HG03520 (cell line): Measurements from ENCODE around the gene COQ8B.

ENCODE experiments used
- ATAC-seq: cut with Tn5 transposase; IDR thresholded peaks from one replicate; pipeline ENCODE4 v1.9.1; 2021; ENCODE audit warnings: mild to moderate bottlenecking, moderate library complexity; ENCODE audit not compliant: unreplicated experiment

COQ8B gene

DNA sequence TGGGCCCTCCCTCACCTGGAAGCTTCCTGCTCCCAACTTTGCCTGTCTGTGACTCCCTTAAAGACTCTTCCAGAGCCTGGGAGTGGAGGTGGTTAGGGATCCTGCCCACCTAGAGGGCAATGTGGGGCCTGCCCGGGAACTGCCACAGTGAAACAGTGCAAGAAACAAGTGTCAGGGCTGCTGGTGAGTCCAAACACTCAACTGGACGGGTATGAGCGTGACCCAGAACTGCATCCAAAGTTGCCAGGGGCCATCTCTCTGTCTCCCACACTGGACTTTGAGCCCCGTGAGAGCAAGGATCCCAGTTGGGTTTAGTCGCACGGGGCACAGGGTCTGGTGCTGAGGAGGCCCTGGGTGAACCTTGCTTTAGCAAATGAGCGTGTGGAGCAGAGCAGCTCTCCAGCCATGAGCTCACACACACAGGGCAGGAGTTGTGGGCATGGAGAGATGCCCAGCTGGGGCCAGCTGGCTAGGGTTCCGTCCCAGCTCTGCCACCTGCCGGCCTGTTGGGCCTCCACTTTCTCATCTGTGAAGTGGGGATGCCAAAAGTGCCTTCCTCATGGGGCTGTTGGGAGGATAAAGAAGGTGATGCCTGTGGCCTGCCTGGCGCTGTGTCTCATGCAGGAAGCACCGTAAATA, 23.4 kb downstream of the COQ8B start:
- no peak for ATAC-seq

DNA sequence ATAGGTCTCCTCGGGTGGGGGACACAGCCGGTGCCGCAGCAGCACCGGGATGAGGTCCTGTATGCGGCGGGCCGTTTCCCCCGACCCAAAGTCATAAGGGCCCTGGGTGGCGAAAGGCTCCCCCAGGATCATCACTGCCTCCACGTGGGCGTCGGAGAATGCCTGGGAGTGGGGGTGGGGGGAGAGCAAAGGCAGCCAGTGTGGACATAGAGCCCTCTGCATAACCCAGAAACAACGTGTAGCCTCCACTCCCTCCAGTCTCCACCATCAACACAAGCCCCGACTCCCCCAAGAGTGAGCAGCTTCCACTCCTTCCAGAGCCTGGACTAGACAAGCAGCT, 24.5 kb downstream of the COQ8B start:
- ATAC-seq = no peak

DNA sequence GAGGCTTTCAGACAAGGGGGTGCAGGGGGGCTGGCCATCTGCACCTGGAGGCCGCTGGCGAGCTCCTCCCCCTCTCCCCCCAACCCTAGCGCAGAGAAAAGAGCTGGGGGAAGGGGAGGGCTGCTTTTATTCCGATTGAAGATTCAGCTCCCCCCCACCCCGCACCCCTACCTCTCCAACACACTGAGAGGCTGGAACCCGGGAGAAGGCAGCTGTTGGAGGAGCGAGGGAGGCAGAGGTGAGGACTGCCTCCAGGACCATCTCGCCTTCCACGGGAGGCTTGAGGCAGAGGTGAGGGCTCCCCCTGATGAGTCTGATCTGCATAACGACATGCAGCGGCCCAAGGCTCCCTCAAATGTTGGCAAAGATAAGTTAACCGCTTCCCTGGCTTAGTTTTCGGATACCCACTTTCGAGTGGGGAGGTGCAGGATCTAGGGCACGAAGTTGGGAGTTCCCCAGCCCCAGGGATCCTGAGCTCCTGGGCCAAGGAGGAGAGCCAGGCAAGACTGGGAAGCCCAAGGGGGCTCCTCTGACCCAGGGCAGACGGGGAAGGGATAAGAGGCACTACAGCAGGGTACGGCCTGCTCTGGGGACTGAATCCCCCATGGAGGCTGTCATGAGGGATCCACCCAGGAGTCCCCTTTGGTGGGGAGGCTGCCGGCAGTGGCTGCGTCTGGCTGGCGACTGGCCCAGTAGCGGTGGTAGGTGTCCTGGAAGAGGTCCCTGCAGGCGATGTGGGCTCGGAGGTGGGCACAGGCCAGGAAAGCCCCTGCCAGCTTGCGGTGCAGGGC, 25.1 kb downstream of the COQ8B start:
- ATAC-seq = no peak

DNA sequence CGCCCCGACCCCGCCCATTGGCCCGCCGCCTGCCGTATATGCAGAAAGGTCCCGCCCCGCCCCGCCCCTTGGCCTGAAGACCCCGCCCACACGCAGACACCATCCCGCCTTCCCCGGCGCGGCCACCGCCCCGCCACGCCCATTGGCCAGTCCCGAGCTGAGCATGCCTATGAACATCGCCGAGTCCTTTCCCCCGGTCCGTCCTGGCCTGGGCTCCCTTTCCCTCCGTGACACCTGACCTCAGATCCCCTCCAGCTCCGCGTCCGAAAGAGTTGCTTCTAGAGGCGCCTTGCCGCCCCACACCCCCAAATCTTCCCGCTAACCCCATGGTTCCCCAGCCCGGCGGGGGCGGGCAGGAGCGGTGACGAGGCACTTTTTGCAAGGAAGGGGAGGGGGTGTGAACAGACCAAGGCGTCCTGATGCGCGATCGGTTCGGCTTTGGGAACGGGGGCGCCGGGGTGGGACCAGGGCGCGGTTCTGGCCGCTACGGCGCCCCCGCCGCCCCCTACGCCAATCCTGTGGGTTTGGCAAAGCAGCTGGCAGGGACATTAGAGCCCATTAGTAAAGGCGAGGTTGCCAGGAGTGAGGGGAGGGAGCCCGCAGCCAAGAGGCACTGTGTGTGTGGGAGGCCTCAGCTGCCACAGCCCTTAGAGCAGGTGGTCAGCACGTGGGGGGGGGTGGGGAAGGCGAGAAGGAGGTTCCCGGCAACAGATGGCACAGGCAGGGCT, 25.8 kb downstream of the COQ8B start:
- peak; percentile 54 for ATAC-seq

DNA sequence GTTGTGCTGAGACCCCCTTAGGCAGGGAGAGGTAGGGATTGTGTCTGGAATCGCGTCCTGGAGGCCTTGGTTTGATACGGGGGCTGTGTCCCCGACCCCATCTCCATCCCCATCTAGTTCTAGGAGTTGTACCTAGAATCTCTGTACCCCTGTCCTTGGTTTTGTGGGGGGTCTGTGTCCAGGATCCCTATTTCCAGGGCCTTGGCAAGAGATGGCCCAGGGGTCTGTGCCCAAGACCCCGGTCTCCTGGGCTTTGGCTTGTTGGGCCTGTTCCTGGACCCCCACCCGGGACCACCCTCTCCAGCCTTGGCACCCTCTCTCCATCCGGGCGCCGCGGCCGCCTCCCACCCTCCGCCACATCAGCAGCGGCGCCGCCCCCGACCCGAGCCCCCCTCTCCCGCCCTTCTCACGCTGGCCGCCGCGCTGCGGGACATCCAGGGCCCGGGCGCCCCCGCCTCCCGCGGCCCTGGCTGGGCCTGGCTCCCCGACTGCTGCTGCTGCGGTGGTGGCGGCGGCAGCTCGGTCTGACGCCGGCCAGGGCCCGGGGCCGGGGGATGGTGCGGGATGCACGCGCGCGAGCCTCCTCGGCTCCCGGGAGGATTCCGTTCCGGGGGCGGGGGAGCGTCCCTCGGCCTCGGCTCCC, 26.5 kb downstream of the COQ8B start, which contains the start of gene NUMBL:
Gene NUMBL (minus strand): TSS at position 602 of the 643 bp plus-strand sequence. CDS start 168 bp downstream, at position 434.
- no peak for ATAC-seq

DNA sequence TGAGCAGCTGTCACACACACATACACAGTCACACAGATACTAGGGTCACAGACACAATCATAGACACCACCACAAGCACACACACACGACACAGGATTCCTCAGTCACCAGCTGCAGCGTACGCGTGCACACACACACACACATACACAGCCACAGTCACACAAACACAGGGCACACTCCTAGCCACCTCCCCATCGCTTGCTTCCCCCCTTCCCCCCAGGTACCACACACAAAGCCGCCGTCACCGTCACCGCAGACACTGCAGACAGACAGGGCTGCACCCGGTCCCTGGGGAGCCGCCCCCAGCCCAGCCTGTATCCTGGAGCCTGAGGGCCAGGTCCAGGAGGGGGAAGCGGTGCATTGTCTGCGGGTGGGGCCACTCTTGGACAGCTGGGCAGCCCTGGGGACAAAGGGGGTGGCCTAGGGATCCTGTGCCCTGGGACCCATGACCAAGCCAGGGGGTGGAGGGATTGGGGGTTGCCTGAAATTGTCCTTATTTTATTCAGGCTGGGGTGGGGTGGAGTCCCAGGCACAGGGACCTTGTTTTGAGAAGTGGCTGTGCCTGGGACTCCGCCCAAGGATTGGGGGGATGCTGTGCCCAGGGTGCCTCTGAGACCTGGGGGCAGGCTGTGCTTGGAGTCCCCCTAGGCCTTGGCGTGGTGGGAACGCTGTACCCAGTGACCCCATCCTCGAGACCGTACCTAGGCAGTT, 27.2 kb downstream of the COQ8B start:
- no peak for ATAC-seq

DNA sequence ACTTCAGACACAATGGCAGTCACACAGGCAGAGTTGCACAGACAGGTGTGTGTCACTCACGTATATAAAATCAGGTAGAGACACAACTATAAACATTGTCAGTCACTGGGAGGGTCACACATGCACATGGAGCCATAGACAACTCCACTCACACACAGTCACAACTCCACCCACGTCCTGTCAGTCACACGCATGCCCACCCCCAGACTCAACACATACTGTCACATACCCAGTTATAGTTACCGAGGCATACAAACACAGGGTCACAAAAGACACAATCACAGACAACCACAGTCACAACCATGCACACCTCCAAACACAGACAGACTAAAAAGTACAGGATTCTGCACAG, 27.7 kb downstream of the COQ8B start:
- ATAC-seq = no peak

DNA sequence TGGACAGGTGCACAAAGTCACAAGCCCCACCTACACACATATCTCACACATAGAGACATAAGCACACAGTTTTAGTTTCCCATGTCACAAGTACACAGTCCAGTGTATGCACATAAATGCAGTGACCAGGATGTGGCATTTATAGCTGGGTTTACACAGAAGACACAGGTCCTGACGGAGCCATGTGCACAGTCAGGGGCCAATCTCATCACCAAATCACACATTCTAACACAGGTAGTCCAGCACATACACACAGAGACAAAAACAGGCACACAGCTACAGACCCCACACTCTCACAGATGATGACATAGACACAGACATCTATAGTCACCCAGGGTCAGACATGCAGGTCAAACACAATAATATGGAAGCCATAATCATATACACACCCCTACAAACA, 28.4 kb downstream of the COQ8B start:
- no peak for ATAC-seq

DNA sequence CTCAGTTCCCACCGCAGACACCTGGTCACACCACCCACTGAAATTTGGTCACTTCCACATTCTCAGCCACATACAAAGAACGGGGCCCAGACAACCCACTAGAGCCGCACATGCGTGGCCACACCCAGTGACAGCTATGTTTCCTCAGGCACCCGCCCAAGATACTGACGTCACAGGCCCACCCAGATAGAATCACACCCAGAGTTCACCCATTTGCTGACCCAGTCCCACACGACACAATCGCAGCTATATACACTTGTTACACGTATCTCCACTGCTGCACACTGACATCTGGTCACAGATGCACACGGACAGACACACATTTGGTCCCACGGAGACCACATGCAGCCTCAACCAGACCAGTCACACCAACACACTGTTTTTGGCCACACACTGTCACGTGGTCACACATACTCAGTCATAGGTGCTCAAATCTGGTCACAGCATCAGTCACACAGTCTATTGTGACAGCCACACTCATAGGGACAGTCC, 29.1 kb downstream of the COQ8B start:
- no peak for ATAC-seq

DNA sequence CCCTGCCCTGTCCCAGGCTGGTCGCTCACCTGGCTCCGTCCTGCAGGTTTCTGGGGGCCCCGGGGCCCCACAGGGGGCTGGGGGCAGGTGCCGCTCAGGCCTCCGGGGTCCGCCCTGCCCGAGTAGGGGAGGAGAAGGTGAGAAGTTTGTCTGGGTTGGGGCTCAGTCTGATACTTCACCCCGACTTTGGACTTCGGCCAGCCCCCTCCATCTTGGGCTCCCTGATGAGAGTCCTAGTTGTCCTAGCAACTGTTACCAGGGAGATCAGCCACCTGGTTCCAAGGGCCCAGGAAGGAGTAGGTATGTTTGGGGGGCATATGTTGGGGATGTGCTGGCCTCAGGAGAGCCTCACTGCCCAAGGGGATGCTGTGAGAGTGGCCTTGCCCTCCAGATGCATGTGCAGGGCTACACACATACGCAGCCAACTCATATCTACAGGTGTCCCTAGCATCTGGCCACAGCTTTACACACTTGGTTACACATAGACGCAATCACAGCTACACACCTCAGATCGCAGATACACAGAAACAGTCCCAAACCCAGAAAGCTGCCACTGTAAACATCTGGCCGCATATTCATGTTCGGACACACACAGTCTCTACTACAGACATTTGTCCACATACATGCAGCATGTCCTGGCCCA, 29.7 kb downstream of the COQ8B start:
- no peak for ATAC-seq

DNA sequence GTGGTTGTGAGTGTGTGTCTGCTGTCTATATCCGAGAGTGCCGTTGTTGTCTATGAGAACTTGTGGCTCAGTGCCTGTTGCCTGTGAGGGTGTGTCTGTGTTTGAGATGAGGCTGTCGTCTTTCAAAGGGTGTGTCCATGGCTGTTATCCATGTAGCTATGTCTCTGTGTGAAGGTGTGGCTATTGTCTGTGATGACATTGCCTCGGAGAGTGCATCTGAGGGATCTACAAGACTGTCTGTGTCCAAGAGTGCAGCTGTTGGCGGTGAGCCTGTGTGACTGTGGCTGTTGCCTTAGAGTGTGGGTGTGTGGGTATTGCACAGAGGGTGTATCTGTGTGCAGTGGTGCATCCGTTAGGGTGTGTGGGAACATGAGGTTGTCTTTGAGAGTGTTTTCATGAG, 31.1 kb downstream of the COQ8B start:
- ATAC-seq = no peak

DNA sequence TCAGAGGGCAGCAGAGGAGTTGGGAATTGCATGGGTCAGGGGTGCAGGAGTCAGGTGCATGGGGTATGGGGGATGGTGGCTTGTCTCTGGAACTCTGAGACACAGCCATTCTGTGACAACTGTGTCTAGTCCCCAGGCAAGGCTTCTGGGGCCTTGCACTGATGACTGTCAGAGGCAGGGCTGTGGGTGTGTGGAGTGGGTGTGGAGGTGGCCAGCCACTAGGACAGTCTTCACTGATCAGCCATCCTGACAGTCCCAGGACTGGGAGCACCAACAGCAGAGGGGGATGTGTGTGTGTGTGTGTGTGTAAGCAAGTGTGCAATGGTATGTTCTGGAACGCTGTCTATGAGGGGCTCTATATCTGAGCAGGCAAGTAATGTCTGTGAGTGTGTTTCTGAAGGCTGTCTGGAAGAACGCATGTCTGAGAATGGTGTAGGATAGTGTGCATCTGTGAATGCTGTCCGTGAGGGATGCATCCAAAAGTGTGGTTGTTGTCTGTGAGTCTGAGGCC, 31.6 kb downstream of the COQ8B start:
- ATAC-seq = no peak

DNA sequence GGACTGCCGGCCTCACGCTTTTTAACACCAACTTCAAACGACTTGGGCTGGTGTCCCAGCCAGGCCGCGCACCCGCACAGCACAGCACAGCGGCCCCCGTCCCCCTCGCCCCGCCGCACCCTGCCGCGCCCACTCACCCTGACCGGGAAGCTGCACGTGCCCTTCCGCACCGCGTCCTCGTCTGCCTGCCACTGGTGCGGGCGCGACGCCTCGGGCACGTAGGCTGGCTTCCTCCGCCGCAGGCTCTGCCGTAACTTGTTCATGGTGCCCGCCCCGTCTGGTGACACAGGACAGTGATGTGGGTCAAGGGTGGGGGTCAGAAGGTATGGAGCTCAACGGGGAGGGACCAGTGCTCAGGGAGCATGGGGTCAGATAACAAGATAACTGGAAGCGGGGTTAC, 32.4 kb downstream of the COQ8B start:
- ATAC-seq = no peak

DNA sequence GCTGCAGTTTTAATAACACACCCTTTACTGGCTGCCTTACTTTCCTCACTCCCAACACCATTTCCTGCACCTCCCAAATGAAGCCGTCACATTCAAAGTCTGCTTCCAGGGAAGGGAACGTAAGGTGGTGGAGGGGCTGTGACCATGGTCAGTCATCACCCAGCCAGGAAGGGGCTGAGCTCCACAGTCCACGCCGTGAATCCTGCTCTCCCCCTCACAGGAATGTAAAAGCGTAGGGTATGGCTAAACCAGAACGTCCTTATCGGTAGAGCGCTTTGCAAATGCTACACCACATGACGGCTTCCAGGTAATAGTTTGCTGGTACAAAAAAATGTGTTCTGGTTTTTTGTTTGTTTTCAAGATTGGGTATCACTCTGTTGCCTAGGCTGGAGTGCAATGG, 33.2 kb downstream of the COQ8B start:
- ATAC-seq = no peak

DNA sequence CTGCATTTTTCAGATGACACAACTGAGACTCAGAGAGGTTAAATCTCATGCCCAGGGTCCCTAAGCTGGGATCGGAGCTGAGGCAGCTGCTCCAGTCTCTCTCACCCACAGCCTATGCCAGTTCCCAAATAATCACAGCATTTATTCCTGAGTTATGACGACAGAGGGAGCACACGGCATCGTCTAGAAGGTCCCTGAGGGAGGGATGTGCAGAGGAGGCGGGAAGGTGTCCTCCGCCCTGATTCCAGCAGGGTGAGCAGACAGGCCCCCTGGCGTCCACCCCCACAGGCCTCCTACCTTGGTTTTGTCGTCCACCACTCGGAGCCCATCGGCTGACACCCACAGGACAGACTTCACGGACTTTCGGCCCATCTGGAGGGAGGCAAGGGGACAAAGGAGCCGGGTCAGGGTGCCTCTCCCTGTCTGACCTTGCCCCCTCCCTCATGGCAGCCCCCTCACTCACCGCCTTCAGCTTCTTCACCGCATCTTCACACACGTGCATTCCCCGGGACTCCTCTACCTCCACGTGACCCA, 34.2 kb downstream of the COQ8B start:
- no peak for ATAC-seq

DNA sequence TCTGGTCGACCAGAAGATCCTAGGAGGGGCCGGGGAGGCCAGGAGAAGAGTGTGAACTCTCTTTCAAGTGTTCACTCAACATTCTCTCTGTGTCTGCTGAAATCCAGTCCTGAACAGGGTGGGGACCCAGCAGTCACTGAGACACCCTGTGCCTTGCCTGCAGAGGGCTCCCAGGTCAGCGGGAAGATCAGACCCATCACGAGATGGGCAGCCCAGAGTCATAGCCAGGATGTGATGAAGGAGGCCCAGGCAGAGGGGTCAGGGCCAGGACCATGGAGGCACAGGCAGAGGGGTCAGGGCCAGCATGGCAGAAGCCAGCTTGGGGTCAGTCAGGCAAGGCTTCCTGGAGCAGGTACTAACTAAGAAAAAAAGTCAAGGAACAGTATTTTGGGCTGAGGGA, 35.6 kb downstream of the COQ8B start:
- no peak for ATAC-seq

DNA sequence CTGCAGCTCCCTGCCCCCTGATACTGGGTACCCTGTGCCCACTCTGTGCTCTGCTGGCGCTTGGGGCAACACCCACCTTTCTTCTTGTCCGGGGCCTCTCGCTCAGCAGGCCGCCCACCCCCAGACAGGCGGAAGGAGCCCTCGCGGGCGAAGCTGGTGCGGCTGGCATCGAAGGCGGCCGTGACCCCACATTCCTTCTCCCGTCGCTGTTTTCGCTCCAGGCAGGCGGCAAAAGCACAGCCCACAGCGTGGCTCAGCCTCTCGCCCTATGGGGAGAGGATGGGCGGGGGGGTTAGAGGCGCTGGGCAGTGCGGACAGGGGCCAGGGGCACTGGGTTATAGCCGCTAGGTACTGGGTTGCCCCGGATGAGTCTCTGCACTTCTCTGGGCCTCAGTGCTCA, 39.5 kb downstream of the COQ8B start:
- no peak for ATAC-seq

DNA sequence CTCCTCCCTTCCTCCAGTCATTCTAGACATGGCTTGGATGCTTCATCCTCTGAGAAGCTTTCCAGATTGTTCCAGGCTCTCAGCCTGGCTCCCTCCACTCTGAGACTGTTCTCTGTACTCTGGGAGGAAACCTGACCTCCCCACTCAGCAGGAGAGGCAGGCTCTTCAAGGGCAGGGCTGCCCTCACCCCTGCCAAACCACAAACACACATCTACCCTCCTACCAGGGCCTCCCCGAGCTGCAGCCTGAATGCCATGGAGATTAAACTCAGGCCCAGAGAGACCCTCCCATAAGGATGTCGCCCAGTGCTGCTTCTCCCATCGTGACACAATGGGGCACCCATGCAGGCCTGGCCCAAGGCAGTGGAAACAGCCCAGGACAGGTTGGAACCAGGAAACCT, 42.4 kb downstream of the COQ8B start:
- ATAC-seq = no peak

DNA sequence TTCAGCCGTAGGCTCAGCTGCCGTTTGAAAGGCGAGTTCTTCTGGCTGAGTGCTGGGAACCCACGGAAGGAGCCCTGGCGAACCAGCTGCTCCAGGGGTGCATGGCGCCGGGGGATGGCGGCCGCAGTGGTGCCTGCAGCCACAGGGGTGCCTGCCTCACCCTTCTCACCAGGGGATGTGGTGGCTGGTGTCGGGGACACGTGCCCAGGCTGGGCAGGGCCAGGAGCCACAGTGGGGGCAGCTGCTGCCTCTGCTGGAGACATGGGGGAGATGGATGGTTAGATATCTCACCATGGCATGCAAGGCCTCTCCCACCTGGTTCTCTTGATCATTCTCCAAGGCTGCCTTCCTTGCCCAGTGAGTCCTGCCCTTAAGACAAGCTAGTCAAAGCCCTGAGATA, 43.3 kb downstream of the COQ8B start:
- ATAC-seq = no peak
